ENCODE data around the gene PRKAR1B.

The PRKAR1B gene

GRCh38 chr7:732094-732541 is 5.0 kb upstream of the PRKAR1B start:
- Histone ChIP-seq H3K36me3 (ENCODE audit: low read depth) (peaks cover 70% of the 10 kb centered on the region), H3K27me3 (ENCODE audit: insufficient read depth, poor library complexity, severe bottlenecking) (no peaks in the 10 kb centered on the region), H3K27ac (ENCODE audit: poor library complexity, severe bottlenecking) (no peak overlapping the region), H3K9me3 (ENCODE audit: severe bottlenecking) (peaks cover 15% of the 10 kb centered on the region), H3K4me3 (ENCODE audit: severe bottlenecking) (no peak overlapping the region), H3K4me1 (ENCODE audit: insufficient read depth, poor library complexity, severe bottlenecking) (peaks cover 5% of the 10 kb centered on the region)
- TF ChIP-seq CTCF (IDR thresholded peaks at IDR 0.05; ENCODE audit: poor library complexity, severe bottlenecking) = no peak
- DNase-seq (ENCODE audit: low spot score) = peak; percentile 64
- no peak for ATAC-seq (ENCODE audit: low read depth)

GRCh38 chr7:731440-732085 is 4.5 kb upstream of the PRKAR1B start:
- H3K4me1 ChIP-seq (ENCODE audit: insufficient read depth, poor library complexity, severe bottlenecking) = peaks cover 5% of the 10 kb centered on the region
- H3K9me3 ChIP-seq (ENCODE audit: severe bottlenecking) = peaks cover 15% of the 10 kb centered on the region
- no peak overlapping the region for H3K4me3 ChIP-seq (ENCODE audit: severe bottlenecking)
- no peaks in the 10 kb centered on the region for H3K27me3 ChIP-seq (ENCODE audit: insufficient read depth, poor library complexity, severe bottlenecking)
- no peak for TF ChIP-seq CTCF (IDR thresholded peaks at IDR 0.05; ENCODE audit: poor library complexity, severe bottlenecking)
- peaks cover 65% of the 10 kb centered on the region for H3K36me3 ChIP-seq (ENCODE audit: low read depth)
- DNase-seq (ENCODE audit: low spot score) = peak; percentile 51
- no peak overlapping the region for H3K27ac ChIP-seq (ENCODE audit: poor library complexity, severe bottlenecking)
- ATAC-seq (ENCODE audit: low read depth) = no peak

- Histone ChIP-seq H3K27ac (ENCODE audit: poor library complexity, severe bottlenecking) (no peak overlapping the region), H3K9me3 (ENCODE audit: severe bottlenecking) (peaks cover 16% of the 10 kb centered on the region), H3K4me3 (ENCODE audit: severe bottlenecking) (no peak overlapping the region), H3K4me1 (ENCODE audit: insufficient read depth, poor library complexity, severe bottlenecking) (peaks cover 5% of the 10 kb centered on the region), H3K27me3 (ENCODE audit: insufficient read depth, poor library complexity, severe bottlenecking) (no peaks in the 10 kb centered on the region), H3K36me3 (ENCODE audit: low read depth) (peaks cover 61% of the 10 kb centered on the region)
- ATAC-seq (ENCODE audit: low read depth) (no peak), DNase-seq (ENCODE audit: low spot score) (peak; percentile 38)
- no peak for TF ChIP-seq CTCF (IDR thresholded peaks at IDR 0.05; ENCODE audit: poor library complexity, severe bottlenecking)
These were observed 3.7 kb upstream of the PRKAR1B start for GRCh38 chr7:730501-731439.

GRCh38 chr7:729140-730000 is 2.3 kb upstream of the PRKAR1B start:
- H3K36me3 ChIP-seq (ENCODE audit: low read depth) = peaks cover 61% of the 10 kb centered on the region
- ATAC-seq (ENCODE audit: low read depth) (no peak), DNase-seq (ENCODE audit: low spot score) (peak; percentile 39)
- H3K27me3 ChIP-seq (ENCODE audit: insufficient read depth, poor library complexity, severe bottlenecking) = no peaks in the 10 kb centered on the region
- no peak overlapping the region for H3K4me3 ChIP-seq (ENCODE audit: severe bottlenecking)
- no peak overlapping the region for H3K27ac ChIP-seq (ENCODE audit: poor library complexity, severe bottlenecking)
- no peak for TF ChIP-seq CTCF (IDR thresholded peaks at IDR 0.05; ENCODE audit: poor library complexity, severe bottlenecking)
- H3K4me1 ChIP-seq (ENCODE audit: insufficient read depth, poor library complexity, severe bottlenecking) = peaks cover 9% of the 10 kb centered on the region
- peaks cover 18% of the 10 kb centered on the region for H3K9me3 ChIP-seq (ENCODE audit: severe bottlenecking)

Measured in RWPE2 (cell line).